ENCODE data around the gene AGPAT4.

DNA sequence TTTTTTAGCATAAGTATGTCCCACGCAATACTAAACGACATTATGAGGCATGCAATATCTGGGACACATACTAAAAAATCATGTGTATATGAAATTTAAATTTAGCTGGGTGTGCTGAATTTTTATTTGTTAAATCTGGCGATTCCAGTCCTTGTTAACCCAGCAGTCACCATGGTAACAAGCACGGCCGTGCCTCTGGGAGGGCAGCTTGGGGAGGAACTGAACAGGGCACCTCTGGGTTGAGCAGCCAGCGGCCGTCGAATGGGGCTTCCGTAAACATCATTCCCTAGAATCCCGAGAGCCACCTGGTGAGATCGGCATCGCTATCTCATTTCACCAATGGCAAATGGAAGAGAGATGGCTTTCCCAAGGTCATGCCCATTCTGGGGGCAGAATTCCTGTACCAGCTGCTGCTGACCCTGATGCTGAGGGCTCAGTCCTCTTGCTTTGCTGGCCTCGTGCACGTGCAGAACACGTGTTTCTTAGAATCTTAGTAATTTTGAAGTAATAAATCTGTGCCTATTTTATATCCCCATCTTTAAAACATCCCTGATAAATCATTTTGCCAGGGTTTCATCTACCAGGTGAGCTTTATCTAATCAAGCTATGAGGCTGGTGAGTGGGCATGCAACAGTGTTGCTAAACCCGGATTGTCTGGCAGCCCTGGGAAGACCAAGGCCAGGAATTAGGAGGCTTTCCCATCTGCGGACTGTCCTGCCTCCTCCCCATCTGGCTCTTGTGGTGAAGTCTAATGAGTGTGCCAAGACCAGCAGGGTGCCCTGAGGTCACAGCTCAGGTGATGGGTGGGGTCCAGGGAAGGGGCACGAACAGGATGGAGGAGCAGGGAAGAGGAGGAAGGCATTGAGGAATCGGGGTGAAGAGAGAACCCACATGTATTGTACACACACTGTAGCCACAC is 85.1 kb downstream of the AGPAT4 start:
- TF ChIP-seq CTCF (IDR thresholded peaks at IDR 0.05) (no peak), POLR2A (IDR thresholded peaks at IDR 0.05) (no peak)

All from testis (tissue), 2 donors.